H9 (cell line): ENCODE results near the gene GNL1. TPM values are rescaled to one million over a fixed set of nuclear protein-coding genes. Genes with fewer than 3 reads are reported as not detected.

ENCODE experiments used
- DNase-seq: peaks from one replicate; pipeline ENCODE4 v3.0.0-alpha.2; 2017
- H2AFZ ChIP-seq: one replicate; pipeline ENCODE4 v1.6.1; 2013; ENCODE audit warnings: mild to moderate bottlenecking, low read length, control low read depth, moderate library complexity
- H2AK5ac ChIP-seq: 2 replicates; pipeline ENCODE4 v1.6.1; 2013; ENCODE audit warnings: low read length, control low read depth, mixed read lengths; ENCODE audit not compliant: insufficient read length
- H2BK120ac ChIP-seq: one replicate; pipeline ENCODE4 v1.6.1; 2013; ENCODE audit warnings: low read depth, mild to moderate bottlenecking, low read length, control low read depth, inconsistent platforms; ENCODE audit not compliant: poor library complexity, severe bottlenecking
- H2BK12ac ChIP-seq: 2 replicates; pipeline ENCODE4 v1.6.1; 2013; ENCODE audit warnings: low read length, control low read depth, mixed read lengths, low read depth; ENCODE audit not compliant: insufficient read length
- H2BK15ac ChIP-seq: 2 replicates; pipeline ENCODE4 v1.6.1; 2013; ENCODE audit warnings: low read depth, low read length, control low read depth
- H2BK20ac ChIP-seq: one replicate; pipeline ENCODE4 v1.6.1; 2013; ENCODE audit warnings: low read depth, mild to moderate bottlenecking, low read length, control low read depth, inconsistent platforms; ENCODE audit not compliant: poor library complexity, severe bottlenecking
- H2BK5ac ChIP-seq: 2 replicates; pipeline ENCODE4 v1.6.1; 2013; ENCODE audit warnings: low read length, control low read depth, mixed read lengths; ENCODE audit not compliant: insufficient read length
- H3K14ac ChIP-seq: 2 replicates; pipeline ENCODE4 v1.6.1; 2013; ENCODE audit warnings: low read length, control low read depth; ENCODE audit not compliant: insufficient read depth
- H3K18ac ChIP-seq: 2 replicates; pipeline ENCODE4 v1.6.1; 2013; ENCODE audit warnings: low read depth, mild to moderate bottlenecking, mixed read lengths, low read length, control low read depth; ENCODE audit not compliant: insufficient read length
- H3K23ac ChIP-seq: 2 replicates; pipeline ENCODE4 v1.6.1; 2013; ENCODE audit warnings: low read length, control low read depth, mixed read lengths, low read depth; ENCODE audit not compliant: insufficient read length
- H3K23me2 ChIP-seq: 2 replicates; pipeline ENCODE4 v1.6.1; 2013; ENCODE audit warnings: low read depth, mild to moderate bottlenecking, mixed read lengths, low read length, control low read depth; ENCODE audit not compliant: insufficient read length, poor library complexity, severe bottlenecking
- H3K27ac ChIP-seq: 2 replicates; pipeline ENCODE4 v1.5.1; 2013; ENCODE audit warnings: low read length, control low read depth, mixed read lengths, low read depth; ENCODE audit not compliant: insufficient read length
- H3K27me3 ChIP-seq: 2 replicates; pipeline ENCODE4 v1.6.1; 2013; ENCODE audit warnings: low read length, control low read depth, inconsistent platforms; ENCODE audit not compliant: insufficient read depth
- H3K4ac ChIP-seq: 2 replicates; pipeline ENCODE4 v1.6.1; 2013; ENCODE audit warnings: low read depth, mild to moderate bottlenecking, control low read depth, inconsistent platforms, low read length, moderate library complexity
- H3K4me1 ChIP-seq: 2 replicates; pipeline ENCODE4 v1.6.1; 2013; ENCODE audit warnings: low read length, control low read depth, inconsistent platforms; ENCODE audit not compliant: insufficient read depth
- H3K4me2 ChIP-seq: 2 replicates; pipeline ENCODE4 v1.6.1; 2013; ENCODE audit warnings: low read length, control low read depth, mixed read lengths; ENCODE audit not compliant: insufficient read length, insufficient read depth
- H3K56ac ChIP-seq: 2 replicates; pipeline ENCODE4 v1.6.1; 2013; ENCODE audit warnings: low read depth, mild to moderate bottlenecking, mixed read lengths, low read length, control low read depth; ENCODE audit not compliant: insufficient read length
- H3K79me1 ChIP-seq: 2 replicates; pipeline ENCODE4 v1.6.1; 2013; ENCODE audit warnings: low read depth, mild to moderate bottlenecking, moderate library complexity, low read length, control low read depth, inconsistent platforms; ENCODE audit not compliant: insufficient read depth, poor library complexity, severe bottlenecking
- H3K79me2 ChIP-seq: 2 replicates; pipeline ENCODE4 v1.6.1; 2013; ENCODE audit warnings: low read length, control low read depth, inconsistent platforms; ENCODE audit not compliant: insufficient read depth
- H3K9ac ChIP-seq: 2 replicates; pipeline ENCODE4 v1.6.1; 2013; ENCODE audit warnings: low read length, control low read depth, mixed read lengths; ENCODE audit not compliant: insufficient read length; ENCODE audit errors: extremely low read depth
- H3K9me3 ChIP-seq: one replicate; pipeline ENCODE4 v1.6.1; 2013; ENCODE audit warnings: low read depth, low read length, inconsistent platforms; ENCODE audit not compliant: control insufficient read depth
- H3T11ph ChIP-seq: one replicate; pipeline ENCODE4 v1.6.1; 2013; ENCODE audit warnings: mild to moderate bottlenecking, low read length, control low read depth, inconsistent platforms
- H4K20me1 ChIP-seq: one replicate; pipeline ENCODE4 v1.6.1; 2013; ENCODE audit not compliant: control insufficient read depth, insufficient read length, insufficient read depth
- H4K5ac ChIP-seq: 2 replicates; pipeline ENCODE4 v1.6.1; 2013; ENCODE audit warnings: low read depth, mild to moderate bottlenecking, mixed read lengths, low read length, control low read depth; ENCODE audit not compliant: insufficient read length
- H4K8ac ChIP-seq: replicated peaks from 2 replicates; pipeline ENCODE4 v1.6.1; 2013; ENCODE audit warnings: low read length, control low read depth, mixed read lengths, low read depth; ENCODE audit not compliant: insufficient read length
- H4K91ac ChIP-seq: 2 replicates; pipeline ENCODE4 v1.6.1; 2013; ENCODE audit warnings: low read depth, mild to moderate bottlenecking, moderate library complexity, mixed read lengths, low read length, control low read depth; ENCODE audit not compliant: insufficient read length
- H3K27ac Mint-ChIP-seq, 3 experiments: 2 replicates in 2 of 3; 3 replicates in 1 of 3; pipeline ENCODE4 v1.8.0; 2020 to 2021; ENCODE audit warnings: mixed read lengths in 3 of 3, mild to moderate bottlenecking in 1 of 3, moderate library complexity in 1 of 3
- H3K27me3 Mint-ChIP-seq: 2 replicates; pipeline ENCODE4 v1.8.0; 2021; ENCODE audit warnings: low read depth, mild to moderate bottlenecking, moderate library complexity, mixed read lengths
- H3K36me3 Mint-ChIP-seq, 3 experiments: 2 replicates in 2 of 3; 3 replicates in 1 of 3; pipeline ENCODE4 v1.8.0; 2020 to 2021; ENCODE audit warnings: low read depth in 3 of 3, mixed read lengths in 3 of 3; ENCODE audit not compliant: insufficient read depth in 1 of 3
- H3K4me1 Mint-ChIP-seq, 2 experiments: 2 replicates each; pipeline ENCODE4 v1.8.0; 2020; ENCODE audit warnings: mixed read lengths in 2 of 2
- H3K4me3 Mint-ChIP-seq, 2 experiments: 2 replicates in 1 of 2; 3 replicates in 1 of 2; pipeline ENCODE4 v1.8.0; 2020 to 2021; ENCODE audit warnings: mild to moderate bottlenecking in 2 of 2, mixed read lengths in 2 of 2, moderate library complexity in 1 of 2
- H3K9me3 Mint-ChIP-seq, 2 experiments: 2 replicates in 1 of 2; 3 replicates in 1 of 2; pipeline ENCODE4 v1.8.0; 2020; ENCODE audit warnings: mild to moderate bottlenecking in 2 of 2, mixed read lengths in 2 of 2, moderate library complexity in 1 of 2
- WGBS: extraction: QIAGEN DNeasy Blood & Tissue Kit; methylation state at CpG from one replicate; pipeline ENCODE4 v1.1.7; 2013; ENCODE audit warnings: missing lambda C conversion rate, low lambda C conversion rate, mixed read lengths; ENCODE audit not compliant: insufficient read length; ENCODE audit errors: extremely low coverage; 5-methylcytosine and 5-hydroxymethylcytosine counted together
- total RNA-seq: library from RNA; stranded (reverse); gene quantifications from 2 replicates; pipeline ENCODE4 v1.2.1, GENCODE V29; 2021
- TF ChIP-seq, protein P1 (sequence below): fragments of 200-600 bp; sonication (generic); conservative IDR thresholded peaks from 3 replicates; pipeline ENCODE4 v1.8.0; 2021; ENCODE audit warnings: antibody characterized with exemption, mild to moderate bottlenecking

GNL1 gene
- total RNA-seq, 1 experiment from 2014 or later, result 83.5 TPM

DNA sequence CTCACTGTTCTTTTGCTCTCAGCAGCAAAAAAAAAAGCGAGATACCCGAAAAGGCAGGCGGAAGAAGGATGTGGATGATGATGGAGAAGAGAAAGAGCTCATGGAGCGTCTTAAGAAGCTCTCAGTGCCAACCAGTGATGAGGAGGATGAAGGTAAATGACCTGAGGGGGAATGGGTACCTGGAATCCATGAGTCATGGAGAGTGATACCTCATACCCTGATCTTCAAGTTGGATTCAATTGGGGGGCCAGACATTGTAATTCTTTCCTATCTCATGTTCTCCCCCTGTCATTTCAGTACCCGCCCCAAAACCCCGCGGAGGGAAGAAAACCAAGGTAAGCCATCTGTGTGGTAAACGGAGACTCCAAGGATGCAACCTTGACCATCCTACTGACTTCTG, 21.8 kb upstream of the GNL1 start:
- DNase-seq, result no peak
- Histone ChIP-seq H3K27ac (no peak overlapping the region), H2AFZ (no peak overlapping the region), H3K18ac (no peak overlapping the region), H3K23ac (no peak overlapping the region), H3K4me2 (no peak overlapping the region), H3K14ac (no peak overlapping the region), H2BK20ac (no peak overlapping the region), H3K79me1 (peaks cover 8% of the 10 kb centered on the region), H3K9me3 (no peaks in the 10 kb centered on the region), H3K79me2 (peaks cover 14% of the 10 kb centered on the region; the same call in 1 of the 2 replicates), H3K4ac (no peak overlapping the region), H4K91ac (no peak overlapping the region), H3K56ac (no peak overlapping the region), H2AK5ac (no peak overlapping the region), H2BK120ac (no peak overlapping the region), H3T11ph (no peak overlapping the region), H2BK12ac (no peak overlapping the region), H3K4me1 (no peaks in the 10 kb centered on the region), H2BK5ac (no peak overlapping the region), H4K20me1 (no peaks in the 10 kb centered on the region), H4K8ac (no peak overlapping the region), H4K5ac (no peak overlapping the region), H3K27me3 (no peaks in the 10 kb centered on the region), H2BK15ac (no peak overlapping the region), H3K9ac (no peak overlapping the region), H3K23me2 (no peaks in the 10 kb centered on the region)
- Mint-ChIP-seq H3K4me1 (peaks cover 5 to 7% of the 10 kb centered on the region in 2 experiments), H3K27me3 (no peaks in the 10 kb centered on the region), H3K4me3 (no peak overlapping the region), H3K9me3 (no peaks in the 10 kb centered on the region; a peak in 1 of 5 replicates), H3K36me3 (peaks cover 57 to 71% (median 66%) of the 10 kb centered on the region in 3 experiments), H3K27ac (no peak overlapping the region)
- TF ChIP-seq, protein P1, sequence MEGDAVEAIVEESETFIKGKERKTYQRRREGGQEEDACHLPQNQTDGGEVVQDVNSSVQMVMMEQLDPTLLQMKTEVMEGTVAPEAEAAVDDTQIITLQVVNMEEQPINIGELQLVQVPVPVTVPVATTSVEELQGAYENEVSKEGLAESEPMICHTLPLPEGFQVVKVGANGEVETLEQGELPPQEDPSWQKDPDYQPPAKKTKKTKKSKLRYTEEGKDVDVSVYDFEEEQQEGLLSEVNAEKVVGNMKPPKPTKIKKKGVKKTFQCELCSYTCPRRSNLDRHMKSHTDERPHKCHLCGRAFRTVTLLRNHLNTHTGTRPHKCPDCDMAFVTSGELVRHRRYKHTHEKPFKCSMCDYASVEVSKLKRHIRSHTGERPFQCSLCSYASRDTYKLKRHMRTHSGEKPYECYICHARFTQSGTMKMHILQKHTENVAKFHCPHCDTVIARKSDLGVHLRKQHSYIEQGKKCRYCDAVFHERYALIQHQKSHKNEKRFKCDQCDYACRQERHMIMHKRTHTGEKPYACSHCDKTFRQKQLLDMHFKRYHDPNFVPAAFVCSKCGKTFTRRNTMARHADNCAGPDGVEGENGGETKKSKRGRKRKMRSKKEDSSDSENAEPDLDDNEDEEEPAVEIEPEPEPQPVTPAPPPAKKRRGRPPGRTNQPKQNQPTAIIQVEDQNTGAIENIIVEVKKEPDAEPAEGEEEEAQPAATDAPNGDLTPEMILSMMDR, result no peak
- no CpG with 5 or more reads among the region's 8 CpGs for WGBS
